Right forelimb (tissue), 1 donor: ENCODE data around the gene FUBP1.
"Not testable (repeated sequence)": the region's sequence is repeated elsewhere in the genome, so short reads cannot be mapped to it uniquely, and the experiment has no call there.

Source experiments
- DNase-seq: peaks from one replicate; pipeline ENCODE4 v3.0.0-alpha.2; 2018

The FUBP1 gene

DNA sequence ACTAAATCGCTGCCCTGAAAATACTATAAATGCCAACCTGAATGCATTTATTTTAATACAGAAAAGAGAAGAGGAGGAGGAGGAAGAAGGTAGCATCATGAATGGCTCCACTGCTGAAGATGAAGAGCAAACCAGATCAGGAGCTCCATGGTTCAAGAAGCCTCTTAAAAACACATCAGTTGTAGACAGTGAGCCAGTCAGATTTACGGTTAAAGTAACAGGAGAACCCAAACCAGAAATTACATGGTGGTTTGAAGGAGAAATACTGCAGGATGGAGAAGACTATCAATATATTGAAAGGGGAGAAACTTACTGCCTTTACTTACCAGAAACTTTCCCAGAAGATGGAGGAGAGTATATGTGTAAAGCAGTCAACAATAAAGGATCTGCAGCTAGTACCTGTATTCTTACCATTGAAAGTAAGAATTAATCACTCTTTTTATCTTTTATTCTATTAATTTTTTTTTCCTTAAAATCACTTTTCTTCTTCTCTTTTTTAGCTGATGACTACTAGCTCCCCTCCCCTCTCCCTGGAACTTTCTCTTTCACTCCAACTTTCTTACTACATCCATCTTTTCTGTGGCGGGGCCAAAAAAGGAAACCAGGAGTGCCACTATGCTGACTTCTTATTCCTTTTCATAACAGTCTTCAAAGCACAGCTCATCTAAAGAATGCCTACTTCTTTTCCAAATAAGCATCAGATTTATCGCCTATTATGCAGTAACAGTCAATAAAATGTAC lies 36.3 kb downstream of the FUBP1 start:
- DNase-seq = no peak

DNA sequence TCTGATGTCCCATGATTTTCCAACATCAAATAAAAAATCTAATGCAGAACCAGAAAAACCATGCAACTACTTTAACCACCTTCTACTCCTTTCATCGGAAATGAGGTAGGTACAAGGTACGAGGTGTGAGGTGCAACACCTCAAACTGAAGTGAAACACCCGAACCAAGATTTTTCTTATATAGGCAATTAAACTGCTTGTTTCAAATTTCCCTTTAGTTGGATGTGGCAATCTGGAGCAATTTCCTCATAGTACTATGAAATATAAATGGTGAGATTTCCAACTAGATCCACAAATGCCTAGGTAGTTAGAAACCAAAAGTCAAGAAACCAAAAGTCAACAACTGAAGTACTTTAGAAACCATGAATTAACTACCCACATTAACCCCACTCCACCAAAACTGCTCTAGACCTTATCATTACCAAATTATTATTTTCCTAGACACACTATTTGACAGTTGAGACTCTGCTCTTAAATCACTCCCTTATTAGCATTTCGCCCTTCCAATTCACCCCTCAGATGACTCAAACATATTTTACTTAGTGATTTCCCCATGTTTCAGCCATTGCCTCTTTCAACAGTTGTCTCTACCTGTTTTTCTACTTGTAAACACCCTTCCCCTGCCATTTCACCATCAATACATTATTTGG lies 37.8 kb downstream of the FUBP1 start:
- DNase-seq = no peak

DNA sequence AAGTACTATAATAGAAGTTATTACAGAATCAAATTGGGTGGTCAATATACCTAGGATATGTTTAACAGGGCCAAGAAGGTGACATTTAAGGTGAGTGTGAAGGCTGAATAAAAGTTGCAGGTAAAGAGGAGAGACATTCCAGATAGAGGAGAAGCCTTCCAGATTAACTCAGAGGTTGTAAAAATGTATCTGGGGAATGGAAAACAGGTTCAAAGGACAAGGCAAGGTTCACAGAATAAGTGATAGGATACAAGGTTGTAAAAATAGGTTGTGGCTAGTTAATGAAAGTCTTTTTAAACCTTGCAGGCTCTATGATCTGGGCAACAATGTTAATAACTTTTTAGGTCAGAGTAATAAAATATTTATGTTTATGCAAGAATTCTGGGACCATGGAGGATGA lies 40.2 kb downstream of the FUBP1 start:
- DNase-seq = no peak

DNA sequence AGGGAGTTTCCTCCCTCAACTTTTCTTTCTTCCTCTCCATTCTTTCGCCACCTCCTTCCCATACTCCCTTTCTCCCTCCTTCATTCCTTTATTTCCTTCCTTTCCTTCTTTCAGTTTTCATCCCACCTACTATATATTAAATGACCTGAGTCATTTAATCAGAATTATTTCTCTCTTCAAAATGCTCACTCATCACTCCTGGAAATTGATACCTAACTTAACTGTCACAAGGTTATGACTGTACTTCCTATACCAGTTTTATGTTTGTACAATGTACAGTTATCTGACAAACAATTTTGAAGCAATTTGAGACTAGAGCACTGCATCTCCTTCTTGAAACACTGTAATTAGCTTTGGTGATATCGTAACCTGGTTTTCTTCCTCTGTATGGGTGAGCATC lies 49.1 kb downstream of the FUBP1 start:
- no peak for DNase-seq

DNA sequence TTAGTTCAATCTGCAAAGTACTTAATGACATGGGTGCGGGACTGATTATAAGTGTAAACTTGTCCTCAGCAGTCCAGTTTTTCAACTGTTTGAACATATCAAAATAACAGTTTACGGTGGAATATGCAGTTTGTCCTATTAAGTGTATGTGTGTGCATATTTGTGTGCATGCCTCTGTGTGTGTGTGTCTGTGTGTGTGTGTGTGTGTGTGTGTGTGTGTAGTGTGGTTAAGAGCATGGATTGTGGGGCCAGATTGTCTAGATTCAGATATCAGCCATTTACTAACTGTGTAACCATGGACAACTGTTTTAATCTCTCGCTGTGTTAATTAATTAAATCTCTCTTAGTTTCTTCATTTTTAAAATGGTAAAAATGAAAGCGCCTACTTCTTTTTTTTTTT lies 51.5 kb downstream of the FUBP1 start:
- DNase-seq = no peak

DNA sequence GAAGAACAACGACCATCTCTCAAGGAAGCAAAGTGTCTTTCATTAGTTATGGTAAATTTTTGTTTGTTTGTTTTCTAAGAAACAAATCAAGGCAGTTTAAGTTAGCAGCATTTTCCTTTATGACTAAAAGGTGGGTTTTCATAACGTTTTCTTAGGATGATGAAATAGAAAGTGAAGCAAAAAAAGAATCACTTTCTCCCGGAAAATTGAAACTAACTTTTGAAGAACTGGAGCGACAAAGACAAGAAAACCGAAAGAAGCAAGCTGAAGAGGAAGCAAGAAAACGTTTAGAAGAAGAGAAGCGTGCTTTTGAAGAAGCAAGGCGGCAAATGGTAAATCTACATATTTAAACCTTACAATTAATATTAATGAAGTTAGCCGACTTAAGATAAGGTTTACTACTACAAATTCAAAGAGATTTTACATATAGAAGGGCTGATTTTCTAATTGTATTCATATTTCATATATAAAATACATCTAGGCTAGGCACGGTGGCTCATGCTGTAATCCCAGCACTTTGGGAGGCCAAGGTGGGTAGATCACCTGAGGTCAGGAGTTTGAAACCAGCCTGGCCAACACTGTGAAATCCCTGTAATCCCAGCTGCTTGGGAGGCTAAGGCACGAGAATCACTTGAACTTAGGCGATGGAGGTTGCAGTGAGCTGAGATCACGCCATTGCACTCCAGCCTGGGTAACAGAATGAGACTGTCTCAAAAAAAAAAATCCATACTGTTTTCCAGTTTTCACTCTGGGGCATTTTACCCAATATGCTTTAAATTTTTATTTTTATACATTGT lies 52.1 kb downstream of the FUBP1 start:
- DNase-seq = no peak

DNA sequence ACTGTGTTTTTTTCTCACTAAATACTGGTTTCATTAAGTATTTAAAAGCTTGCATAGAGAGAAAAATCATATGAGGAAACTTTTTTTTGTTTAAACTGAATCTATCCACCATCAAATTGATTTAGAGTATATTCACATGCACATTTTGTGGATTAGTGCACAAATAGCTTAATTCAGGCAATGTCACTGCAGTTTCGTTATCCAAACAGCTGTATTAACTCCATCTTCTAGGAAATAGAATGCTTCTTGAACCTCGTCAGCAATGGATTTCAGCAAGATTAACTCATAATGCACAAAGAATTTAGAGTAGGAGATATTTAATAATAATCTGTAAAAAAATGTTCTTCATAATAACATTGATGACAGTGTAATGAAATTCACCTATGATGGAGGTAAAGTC lies 52.9 kb downstream of the FUBP1 start:
- DNase-seq = no peak

- no peak for DNase-seq
Observed at GRCh38 chr1:77925518-77925917, 53.4 kb downstream of the FUBP1 start.

DNA sequence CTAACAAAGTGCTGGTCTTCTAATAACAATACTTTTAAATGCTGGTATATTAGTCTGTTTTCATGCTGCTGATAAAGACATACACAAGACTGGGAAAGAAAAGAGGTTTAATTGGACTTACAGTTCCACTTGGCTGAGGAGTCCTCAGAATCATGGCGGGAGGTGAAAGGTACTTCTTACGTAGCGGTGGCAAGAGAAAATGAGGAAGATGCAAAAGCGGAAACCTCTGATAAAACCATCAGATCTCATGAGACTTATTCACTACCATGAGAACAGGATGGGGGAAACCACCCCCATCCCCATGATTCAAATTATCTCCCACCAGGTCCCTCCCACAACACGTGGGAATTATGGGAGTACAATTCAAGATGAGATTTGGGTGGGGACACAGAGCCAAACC lies 60.0 kb downstream of the FUBP1 start:
- DNase-seq = not testable (repeated sequence)

- no peak for DNase-seq
Observed at GRCh38 chr1:77910116-77910515, 68.8 kb downstream of the FUBP1 start.

- no peak for DNase-seq
Observed at GRCh38 chr1:77906624-77907023, 72.2 kb downstream of the FUBP1 start.

GRCh38 chr1:77906019-77906545 lies 72.8 kb downstream of the FUBP1 start:
- no peak for DNase-seq

DNA sequence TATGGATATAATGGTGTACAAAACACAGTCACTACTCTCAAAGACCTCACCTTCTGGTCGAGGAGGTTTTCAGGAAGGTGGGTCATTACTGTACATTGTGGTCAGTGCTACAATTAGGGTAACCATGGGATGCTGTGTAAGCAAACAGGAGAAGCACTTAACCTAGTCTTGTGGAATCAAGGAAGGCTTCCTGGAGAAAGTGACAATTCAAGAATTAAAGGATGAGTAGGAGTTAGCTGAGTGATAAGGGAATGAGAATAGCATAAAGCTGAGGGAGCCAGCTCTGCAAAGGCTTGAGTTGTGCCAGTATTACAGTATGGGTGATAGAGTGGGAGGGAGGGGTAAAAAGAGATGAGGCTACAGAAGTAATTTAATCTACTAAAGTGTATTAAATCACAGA lies 73.3 kb downstream of the FUBP1 start:
- DNase-seq = no peak

GRCh38 chr1:77900687-77901293 lies 78.1 kb downstream of the FUBP1 start:
- DNase-seq = no peak

DNA sequence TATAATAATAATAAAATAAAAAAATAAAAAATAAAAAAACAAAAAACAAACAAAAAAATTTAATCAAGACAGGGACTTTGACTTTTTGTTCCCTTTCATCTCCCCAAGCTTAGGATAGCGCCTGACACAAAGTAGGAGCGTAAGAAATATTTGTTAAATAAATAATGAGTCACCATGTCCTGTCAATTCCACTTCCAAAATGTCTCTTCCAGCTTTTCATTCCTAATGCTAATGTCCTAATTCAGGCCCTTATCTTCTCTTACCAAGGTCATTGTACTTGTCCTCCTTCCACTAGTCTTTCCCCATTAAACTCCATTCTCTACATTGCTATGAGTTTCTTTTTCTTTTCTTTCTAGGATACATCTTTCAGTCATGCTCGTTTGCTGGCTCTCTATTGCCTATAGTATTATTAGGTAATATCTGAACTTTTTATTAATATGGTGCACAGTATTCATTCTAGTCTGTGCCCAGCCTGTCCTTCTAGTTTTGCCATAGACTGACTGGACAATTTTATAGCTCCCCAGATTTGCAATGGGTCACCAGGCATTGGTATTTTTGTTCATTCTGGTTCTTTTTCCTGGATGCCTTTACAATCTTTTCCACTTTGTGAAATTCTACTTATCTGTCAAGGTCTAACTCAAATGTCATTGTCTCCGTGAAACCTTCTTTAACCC lies 79.1 kb downstream of the FUBP1 start:
- no peak for DNase-seq
